Hematopoietic multipotent progenitor cell treated with erythropoietin and hydrocortisone succinate and interleukin-3 and kit ligand, for 17 days (in vitro differentiated cells): ENCODE data around the gene ALG2.

ENCODE experiments used
- DNase-seq: peaks from one replicate; pipeline ENCODE4 v3.0.0-alpha.2; 2015; ENCODE audit warnings: low spot score

Gene ALG2

GRCh38 chr9:99221621-99222415 is at the start of gene ALG2, which contains the start of gene SEC61B:
Gene ALG2 (minus strand): TSS chr9:99221942. CDS start chr9:99221894, 48 bp downstream.
Gene SEC61B (plus strand): TSS chr9:99222282. CDS start chr9:99222364, 82 bp downstream.
- peak; percentile 96 for DNase-seq

GRCh38 chr9:99270491-99270890 is 48.7 kb upstream of the ALG2 start:
- no peak for DNase-seq

GRCh38 chr9:99269416-99269815 is 47.7 kb upstream of the ALG2 start:
- no peak for DNase-seq

- peak; percentile 40 for DNase-seq
These were observed 44.7 kb upstream of the ALG2 start for GRCh38 chr9:99266255-99267023.

GRCh38 chr9:99265691-99266090 is 43.9 kb upstream of the ALG2 start:
- no peak for DNase-seq

GRCh38 chr9:99264070-99264680 is 42.4 kb upstream of the ALG2 start:
- no peak for DNase-seq

GRCh38 chr9:99262949-99263418 is 41.2 kb upstream of the ALG2 start:
- no peak for DNase-seq

GRCh38 chr9:99261923-99262322 is 40.2 kb upstream of the ALG2 start:
- no peak for DNase-seq

GRCh38 chr9:99259231-99259918 is 37.6 kb upstream of the ALG2 start:
- DNase-seq: no peak

- DNase-seq: no peak
These were observed 36.1 kb upstream of the ALG2 start for GRCh38 chr9:99257723-99258389.

GRCh38 chr9:99255651-99256050 is 33.9 kb upstream of the ALG2 start:
- DNase-seq: no peak

- no peak for DNase-seq
These were observed 32.2 kb upstream of the ALG2 start for GRCh38 chr9:99253772-99254431.

- no peak for DNase-seq
These were observed 31.4 kb upstream of the ALG2 start for GRCh38 chr9:99253134-99253533.

GRCh38 chr9:99251157-99251556 is 29.4 kb upstream of the ALG2 start:
- DNase-seq: no peak

GRCh38 chr9:99249619-99250018 is 27.9 kb upstream of the ALG2 start:
- no peak for DNase-seq

GRCh38 chr9:99244344-99245260 is 22.9 kb upstream of the ALG2 start:
- no peak for DNase-seq

GRCh38 chr9:99241106-99241505 is 19.4 kb upstream of the ALG2 start:
- DNase-seq: no peak

GRCh38 chr9:99239341-99240060 is 17.8 kb upstream of the ALG2 start:
- no peak for DNase-seq

- no peak for DNase-seq
These were observed 16.6 kb upstream of the ALG2 start for GRCh38 chr9:99238331-99238730.
